Esophagus squamous epithelium (tissue), 4 donors: Measurements from ENCODE around the gene PRRT1B.

Experiments used
- POLR2A ChIP-seq, 4 donors: fragments of 450-650 bp; IDR thresholded peaks; one replicate each; pipeline ENCODE4 v1.6.1; 2017; ENCODE audit warnings: antibody characterized with exemption in 4 of 4, mild to moderate bottlenecking in 4 of 4, moderate library complexity in 3 of 4
- TF ChIP-seq, protein P1 (sequence below), 6 experiments: fragments of 450-650 bp in 4 of 6; fragments of 200-600 bp in 2 of 6; sonication (generic) in 2 of 6; IDR thresholded peaks; one replicate each; pipeline ENCODE4 v1.5.1; 2016 to 2019; ENCODE audit warnings: antibody characterized with exemption in 6 of 6, mild to moderate bottlenecking in 4 of 6, moderate library complexity in 4 of 6

DNA sequence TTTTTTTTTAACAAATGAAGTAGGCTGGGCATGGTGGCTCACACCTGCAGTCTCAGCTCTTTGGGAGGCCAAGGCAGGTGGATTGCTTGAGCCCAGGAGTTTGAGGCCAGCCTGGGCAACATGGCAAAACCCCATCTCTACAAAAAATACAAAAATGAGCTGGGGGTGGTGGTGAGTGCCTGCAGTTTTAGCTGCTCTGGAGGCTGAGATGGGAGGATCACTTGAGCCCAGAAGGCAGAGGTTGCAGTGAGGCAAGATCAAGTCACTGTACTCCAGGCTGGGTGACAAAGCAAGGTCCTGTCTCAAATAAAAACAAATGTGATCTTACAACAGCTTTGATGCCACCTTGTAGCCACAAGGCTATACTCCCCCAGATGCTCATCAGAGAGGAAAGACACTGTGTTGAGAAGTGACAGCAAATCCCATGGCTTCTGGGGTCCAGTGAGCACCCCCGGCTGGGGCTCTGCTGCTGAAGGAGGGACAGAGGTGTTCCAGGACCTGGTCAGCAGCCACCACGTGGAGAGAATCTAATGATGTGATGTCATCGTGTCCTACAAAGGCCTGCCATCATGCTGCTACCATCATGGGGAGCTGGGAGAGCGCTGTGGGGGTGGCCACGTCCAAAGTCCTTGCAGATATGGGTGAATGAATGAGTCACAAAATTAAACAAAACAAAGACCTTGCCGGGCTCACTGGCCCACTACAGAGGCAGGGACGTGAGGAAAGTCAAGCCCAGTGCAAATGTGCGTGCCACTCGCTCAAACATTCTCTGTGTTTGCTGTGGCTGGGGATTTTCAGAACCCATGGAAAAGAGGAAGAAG, 60.7 kb downstream of the PRRT1B start:
- no peak for TF ChIP-seq POLR2A (IDR thresholded peaks at IDR 0.05)
- TF ChIP-seq, protein P1, sequence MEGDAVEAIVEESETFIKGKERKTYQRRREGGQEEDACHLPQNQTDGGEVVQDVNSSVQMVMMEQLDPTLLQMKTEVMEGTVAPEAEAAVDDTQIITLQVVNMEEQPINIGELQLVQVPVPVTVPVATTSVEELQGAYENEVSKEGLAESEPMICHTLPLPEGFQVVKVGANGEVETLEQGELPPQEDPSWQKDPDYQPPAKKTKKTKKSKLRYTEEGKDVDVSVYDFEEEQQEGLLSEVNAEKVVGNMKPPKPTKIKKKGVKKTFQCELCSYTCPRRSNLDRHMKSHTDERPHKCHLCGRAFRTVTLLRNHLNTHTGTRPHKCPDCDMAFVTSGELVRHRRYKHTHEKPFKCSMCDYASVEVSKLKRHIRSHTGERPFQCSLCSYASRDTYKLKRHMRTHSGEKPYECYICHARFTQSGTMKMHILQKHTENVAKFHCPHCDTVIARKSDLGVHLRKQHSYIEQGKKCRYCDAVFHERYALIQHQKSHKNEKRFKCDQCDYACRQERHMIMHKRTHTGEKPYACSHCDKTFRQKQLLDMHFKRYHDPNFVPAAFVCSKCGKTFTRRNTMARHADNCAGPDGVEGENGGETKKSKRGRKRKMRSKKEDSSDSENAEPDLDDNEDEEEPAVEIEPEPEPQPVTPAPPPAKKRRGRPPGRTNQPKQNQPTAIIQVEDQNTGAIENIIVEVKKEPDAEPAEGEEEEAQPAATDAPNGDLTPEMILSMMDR (IDR thresholded peaks at IDR 0.05), result no peak
